ENCODE results near the gene WNT3. TPM values are rescaled to one million over a fixed set of nuclear protein-coding genes. Genes with fewer than 3 reads are reported as not detected.

WNT3 gene
- total RNA-seq, result 1 to 10 TPM in 3 of 4 donors, under 1 TPM in 1; 0.49 to 3.5 (median 2.2) TPM

- intact Hi-C loops (cut with DNase I), result no loop called here
- Histone ChIP-seq H3K4me3 (peak within 1 kb of the TSS; percentile 5 to 66 (median 39)), H3K27me3 (peaks cover 0 to 97% (median 29%) of the 10 kb centered on the region in 4 donors), H3K9me3 (no peaks in the 10 kb centered on the region), H3K4me1 (peaks cover 19 to 56% (median 20%) of the 10 kb centered on the region in 3 donors), H3K36me3 (no peaks in the 10 kb centered on the region), H3K27ac (no peak within 1 kb of the TSS)
- 9% methylated on average over 5 of the region's 47 CpGs; no CpG with 5 or more reads in 1 of the 2 donors for WGBS, 2 donors
- no peak for DNase-seq
- TF ChIP-seq POLR2A (IDR thresholded peaks at IDR 0.05) (no peak), CTCF (IDR thresholded peaks at IDR 0.05) (no peak)
Observed at GRCh38 chr17:46818316-46818928, at the start of gene WNT3. Gene WNT3, minus strand, starts transcription at chr17:46818692. Its CDS starts 95 bp downstream, at chr17:46818597.

GRCh38 chr17:46866747-46867146 is 48.3 kb upstream of the WNT3 start:
- H3K27me3 ChIP-seq, result peaks cover 0 to 34% (median 0%) of the 10 kb centered on the region in 4 donors
- H3K4me1 ChIP-seq, result no peaks in the 10 kb centered on the region
- no peak overlapping the region for H3K4me3 ChIP-seq
- H3K27ac ChIP-seq, result no peak overlapping the region
- no peaks in the 10 kb centered on the region for H3K36me3 ChIP-seq
- no peak for DNase-seq
- H3K9me3 ChIP-seq, result no peaks in the 10 kb centered on the region
- intact Hi-C loops (cut with DNase I), result no loop called here
- TF ChIP-seq POLR2A (IDR thresholded peaks at IDR 0.05) (no peak), CTCF (IDR thresholded peaks at IDR 0.05) (no peak)

- no peak for TF ChIP-seq POLR2A (IDR thresholded peaks at IDR 0.05)
- Histone ChIP-seq H3K9me3 (no peaks in the 10 kb centered on the region), H3K4me1 (no peaks in the 10 kb centered on the region), H3K27me3 (peaks cover 0 to 37% (median 0%) of the 10 kb centered on the region in 4 donors), H3K36me3 (no peaks in the 10 kb centered on the region), H3K4me3 (no peak overlapping the region), H3K27ac (no peak overlapping the region)
- DNase-seq, result no peak
- 70 to 81% methylated on average over 7 of the region's 8 CpGs for WGBS, 2 donors
- intact Hi-C loops (cut with DNase I), result no loop called here
Observed at GRCh38 chr17:46866325-46866724, 47.8 kb upstream of the WNT3 start.

GRCh38 chr17:46865100-46865499 is 46.6 kb upstream of the WNT3 start:
- no peak overlapping the region for H3K27ac ChIP-seq
- H3K4me1 ChIP-seq, result no peaks in the 10 kb centered on the region
- H3K36me3 ChIP-seq, result no peaks in the 10 kb centered on the region
- 30% methylated on average over 2 of the region's 8 CpGs; no CpG with 5 or more reads in 1 of the 2 donors for WGBS, 2 donors
- no peak for DNase-seq
- no peaks in the 10 kb centered on the region for H3K9me3 ChIP-seq
- TF ChIP-seq CTCF (IDR thresholded peaks at IDR 0.05) (no peak), POLR2A (IDR thresholded peaks at IDR 0.05) (no peak)
- H3K4me3 ChIP-seq, result no peak overlapping the region
- intact Hi-C loops (cut with DNase I), result no loop called here
- H3K27me3 ChIP-seq, result peaks cover 0 to 38% (median 0%) of the 10 kb centered on the region in 4 donors

GRCh38 chr17:46863383-46864121 is 45.1 kb upstream of the WNT3 start:
- Histone ChIP-seq H3K27ac (no peak overlapping the region), H3K9me3 (no peaks in the 10 kb centered on the region), H3K4me3 (no peak overlapping the region), H3K27me3 (peaks cover 0 to 38% (median 0%) of the 10 kb centered on the region in 4 donors), H3K4me1 (no peaks in the 10 kb centered on the region), H3K36me3 (no peaks in the 10 kb centered on the region)
- TF ChIP-seq CTCF (IDR thresholded peaks at IDR 0.05), result no peak
- no peak for TF ChIP-seq POLR2A (IDR thresholded peaks at IDR 0.05)
- intact Hi-C loops (cut with DNase I), result no loop called here
- no peak for DNase-seq
- 78 to 82% methylated on average over 5 to 6 of the region's 8 CpGs for WGBS, 2 donors

Data from esophagus squamous epithelium (tissue), 5 donors.